ENCODE results near the gene NVL. TPM values are rescaled to one million over a fixed set of nuclear protein-coding genes. Genes with fewer than 3 reads are reported as not detected.

NVL gene
- polyA plus RNA-seq, 12 donors = 16.1 to 55.0 (median 25.9) TPM; not detected in 1

Other genes starting within 250 kb of the NVL start
- gene FBXO28, start 216.1 kb downstream of the NVL start, polyA plus RNA-seq (ENCODE audit: insufficient read length in 12 of 12) = 10 to 100 TPM in 11 of 12 donors, not detected in 1; 12.3 to 23.5 (median 20.1) TPM
- 100 to 1,000 TPM in 1 of 12 donors, 10 to 100 TPM in 10, not detected in 1; 37.4 to 106 (median 47.3) TPM for gene DEGS1, start 146.9 kb downstream of the NVL start, polyA plus RNA-seq (ENCODE audit: insufficient read length in 12 of 12)
- gene CNIH4, start 26.7 kb upstream of the NVL start, polyA plus RNA-seq (ENCODE audit: insufficient read length in 12 of 12) = 10 to 100 TPM in 11 of 12 donors, not detected in 1; 22.3 to 42.0 (median 27.9) TPM
- 100 to 1,000 TPM in 1 of 12 donors, 10 to 100 TPM in 11; 35.6 to 389 (median 72.9) TPM for gene WDR26, start 104.6 kb upstream of the NVL start, polyA plus RNA-seq (ENCODE audit: insufficient read length in 12 of 12)